K562 (cell line): ENCODE results near the gene HEATR1. TPM values are rescaled to one million over a fixed set of nuclear protein-coding genes. Genes with fewer than 3 reads are reported as not detected.
A peak's percentile ranks its signal among the peaks of the same experiment; 100 is the strongest.

Experiments
- ATAC-seq: fragments of 200-7000 bp; cut with Tn5 transposase; 3 replicates; pipeline ENCODE4 v1.9.1; 2020; ENCODE audit warnings: moderate library complexity
- BruUV-seq: library from RNA; stranded (reverse); fragments of 400-500 nt; replicated peaks from 2 replicates; lab custom pipeline; 2021; lab: Mats Ljungman, UMichigan
- CTCF ChIA-PET: fragments of 300-600 bp; formaldehyde crosslinking; extraction: SDS; loops from one replicate; lab custom pipeline; 2021; ENCODE audit warnings: low intra/inter-chr PET ratio; lab: Yijun Ruan, JAX
- POLR2A ChIA-PET: fragments of 300-600, 350-650 bp; sonication (Branson Sonifier 250); formaldehyde crosslinking; extraction: SDS; loops from one replicate; lab custom pipeline; 2021; ENCODE audit warnings: antibody characterized with exemption, inconsistent platforms; lab: Yijun Ruan, JAX
- DNase-seq, 4 experiments: peaks; one replicate each; pipeline versions ENCODE4 v3.0.0 to v3.0.0-alpha.2; 2011 to 2018; ENCODE audit warnings: low spot score in 3 of 4, mixed read lengths in 3 of 4; ENCODE audit errors: extremely low read depth in 1 of 4
- FAIRE-seq: peaks from 2 replicates; lab custom pipeline; 2011; peaks lifted over from hg19 to GRCh38; lab: Jason Lieb, UNC
- H2AFZ ChIP-seq: 2 replicates; pipeline ENCODE4 v1.6.0; 2011; ENCODE audit warnings: low read depth, low read length, control low read depth, inconsistent platforms
- H3K27ac ChIP-seq: fragments of 200-600 bp; 3 replicates; pipeline ENCODE4 v1.8.0; 2011; ENCODE audit warnings: low read depth, mild to moderate bottlenecking, control low read depth, inconsistent platforms, low read length, moderate library complexity, mixed read lengths; ENCODE audit errors: extremely low read depth
- H3K27me3 ChIP-seq, 2 experiments: fragments of 300-600 bp in 1 of 2; 2 replicates in 1 of 2; 3 replicates in 1 of 2; pipeline versions ENCODE4 v1.6.0 to v1.8.0; 2011; ENCODE audit warnings: inconsistent platforms in 2 of 2, low read length in 2 of 2, mild to moderate bottlenecking in 1 of 2, mixed read lengths in 1 of 2, moderate library complexity in 1 of 2; ENCODE audit not compliant: control insufficient read depth in 2 of 2, insufficient read depth in 2 of 2
- H3K36me3 ChIP-seq: fragments of 300-600 bp; 3 replicates; pipeline ENCODE4 v1.8.0; 2011; ENCODE audit warnings: mild to moderate bottlenecking, low read length, inconsistent platforms; ENCODE audit not compliant: control insufficient read depth, insufficient read depth
- H3K4me1 ChIP-seq, 2 experiments: fragments of 200-600 bp in 1 of 2; replicated peaks in 1 of 2; 2 replicates in 1 of 2; 3 replicates in 1 of 2; pipeline versions ENCODE4 v1.5.1 to v1.8.0; 2011; ENCODE audit warnings: inconsistent platforms in 2 of 2, low read length in 2 of 2, mild to moderate bottlenecking in 1 of 2, mixed read lengths in 1 of 2, moderate library complexity in 1 of 2; ENCODE audit not compliant: control insufficient read depth in 2 of 2, insufficient read depth in 2 of 2
- H3K4me2 ChIP-seq: 2 replicates; pipeline ENCODE4 v1.6.1; 2011; ENCODE audit warnings: low read length, control low read depth, inconsistent platforms, mixed read lengths; ENCODE audit not compliant: insufficient read depth
- H3K4me3 ChIP-seq: fragments of 200-600 bp; sonication (generic), shearing (Covaris generic); 2 replicates; pipeline ENCODE4 v1.5.1; 2016; ENCODE audit warnings: control low read depth, inconsistent platforms
- H3K79me2 ChIP-seq: fragments of 200-600 bp; 3 replicates; pipeline ENCODE4 v1.8.0; 2011; ENCODE audit warnings: low read length, inconsistent platforms; ENCODE audit not compliant: control insufficient read depth, insufficient read depth
- H3K9ac ChIP-seq, 2 experiments: 2 replicates each; pipeline versions ENCODE4 v1.6.0 to v1.6.1; 2011; ENCODE audit warnings: low read depth in 2 of 2, low read length in 2 of 2, control low read depth in 1 of 2, inconsistent platforms in 1 of 2, mild to moderate bottlenecking in 1 of 2, mixed read lengths in 1 of 2; ENCODE audit not compliant: insufficient read depth in 1 of 2
- H3K9me1 ChIP-seq: one replicate; pipeline ENCODE4 v1.6.0; 2011; ENCODE audit warnings: inconsistent platforms, mild to moderate bottlenecking, low read length, moderate library complexity; ENCODE audit not compliant: control insufficient read depth, insufficient read depth
- H3K9me3 ChIP-seq: replicated peaks from 2 replicates; pipeline ENCODE4 v1.5.1; 2011; ENCODE audit warnings: low read depth, low read length, inconsistent platforms; ENCODE audit not compliant: control insufficient read depth, insufficient read depth
- H4K20me1 ChIP-seq: replicated peaks from 2 replicates; pipeline ENCODE4 v1.6.1; 2011; ENCODE audit warnings: low read length, inconsistent platforms, mixed read lengths; ENCODE audit not compliant: control insufficient read depth, insufficient read depth
- ADNP ChIP-seq: fragments of 200-800 bp; sonication (Bioruptor generic); IDR thresholded peaks from 2 replicates; pipeline ENCODE4 v1.6.1; 2016; ENCODE audit warnings: missing genetic modification characterization, missing compliant biosample characterization
- CAMTA2 ChIP-seq: fragments of 250-450 bp; sonication (Bioruptor Pico); conservative IDR thresholded peaks from 2 replicates; pipeline ENCODE4 v1.5.1; 2022
- ERF ChIP-seq: fragments of 450-650 bp; formaldehyde crosslinking; IDR thresholded peaks from 2 replicates; pipeline ENCODE4 v1.4.0; 2020; ENCODE audit warnings: mild to moderate bottlenecking, mixed read lengths
- FOXK1 ChIP-seq: sonication (generic); formaldehyde crosslinking; IDR thresholded peaks from 2 replicates; pipeline ENCODE4 v1.8.0; 2022; ENCODE audit warnings: missing genetic modification reagents, mild to moderate bottlenecking, borderline replicate concordance
- HDAC6 ChIP-seq: IDR thresholded peaks from 2 replicates; pipeline ENCODE4 v1.6.1; 2012; ENCODE audit warnings: low read depth, mild to moderate bottlenecking, control low read depth, inconsistent platforms, low read length, moderate library complexity
- ILK ChIP-seq: fragments of 450-650 bp; IDR thresholded peaks from 2 replicates; pipeline ENCODE4 v1.6.1; 2016; ENCODE audit warnings: missing genetic modification characterization, low read depth, mild to moderate bottlenecking, missing compliant biosample characterization, moderate library complexity, borderline replicate concordance
- KAT8 ChIP-seq: fragments of 450-650 bp; IDR thresholded peaks from 2 replicates; pipeline ENCODE4 v1.6.1; 2016; ENCODE audit warnings: low read depth, mild to moderate bottlenecking
- NBN ChIP-seq: fragments of 450-650 bp; IDR thresholded peaks from 2 replicates; pipeline ENCODE4 v1.6.1; 2016; ENCODE audit warnings: low read depth, mild to moderate bottlenecking
- RBM14 ChIP-seq: fragments of 200-400 bp; formaldehyde crosslinking; IDR thresholded peaks from 2 replicates; pipeline ENCODE4 v1.6.1; 2018; ENCODE audit warnings: low read depth, mild to moderate bottlenecking, low read length, moderate library complexity, borderline replicate concordance; ENCODE audit not compliant: insufficient read depth
- RREB1 ChIP-seq: fragments of 250-450 bp; sonication (Bioruptor Pico); IDR thresholded peaks from 2 replicates; pipeline ENCODE4 v1.4.0; 2020
- TBP ChIP-seq: optimal IDR thresholded peaks from 2 replicates; pipeline ENCODE3; 2011; ENCODE audit warnings: low read depth, low read length, improper control_type of control experiment
- ZBTB33 ChIP-seq: sonication (generic); formaldehyde crosslinking; IDR thresholded peaks from 2 replicates; pipeline ENCODE4 v1.8.1; 2023; ENCODE audit warnings: mild to moderate bottlenecking, missing genetic modification reagents
- ZNF586 ChIP-seq: fragments of 450-650 bp; formaldehyde crosslinking; conservative IDR thresholded peaks from 2 replicates; pipeline ENCODE4 v1.4.0; 2020; ENCODE audit warnings: mild to moderate bottlenecking, moderate library complexity
- whole genome bisulfite sequencing: fragments of 100-300 bp; shearing (Covaris generic); methylation state at CpG from one replicate; pipeline ENCODE4 v1.1.6; 2016; ENCODE audit warnings: low coverage, mixed read lengths; ENCODE audit not compliant: insufficient coverage; ENCODE audit errors: missing lambda C conversion rate; 5-methylcytosine and 5-hydroxymethylcytosine counted together
- in situ Hi-C: fragments of 300-500 bp; cut with MboI; formaldehyde crosslinking; loops from 4 replicates; pipeline ENCODE4 v1.15.0; 2018; ENCODE audit warnings: inconsistent platforms, mixed read lengths
- intact Hi-C: fragments of 100-400 bp; cut with micrococcal nuclease; formaldehyde crosslinking; loops from 2 replicates; pipeline ENCODE4 v1.14.2; 2022
- polyA plus RNA-seq, 8 experiments: library from polyadenylated mRNA; depleted of rRNA in 4 of 8; stranded (reverse) in 5 of 8; unstranded in 3 of 8; fragments of >200 nt; fragmentation: Nextera tagmentation in 2 of 8; fragmentation: Illumina TruSeq in 1 of 8; extraction: Ambion mirVana in 2 of 8; extraction: Trizol in 1 of 8; gene quantifications; 2 replicates each; pipeline versions ENCODE4 v1.2.1 to v1.2.3, GENCODE V29; 2011 to 2014; ENCODE audit warnings: inconsistent platforms in 1 of 8, missing spikeins in 1 of 8
- total RNA-seq, 7 experiments: library from RNA; depleted of rRNA in 6 of 7; stranded (reverse); fragments of >200 nt in 6 of 7; fragmentation: Illumina TruSeq in 2 of 7; extraction: Trizol in 2 of 7; gene quantifications; 2 replicates each; pipeline versions ENCODE4 v1.2.1 to v1.2.3, GENCODE V29; 2011 to 2021; ENCODE audit warnings: low replicate concordance in 1 of 7

HEATR1 gene
- total and polyA plus RNA-seq, 9 of the 15 experiments (the other 6 are each of a cell fraction or from before 2014, with no cell fraction given), result 28.3 to 108 (median 50.9) TPM

GRCh38 chr1:236604905-236605806 lies 840 bp upstream of the HEATR1 start:
- H3K9me1 ChIP-seq, result no peaks in the 10 kb centered on the region
- H3K4me1 ChIP-seq, result peaks cover 4 to 10% of the 10 kb centered on the region in 2 experiments; a peak in 2 of 5 replicates
- 70% methylated on average over 32 of the region's 34 CpGs for WGBS
- no peaks in the 10 kb centered on the region for H4K20me1 ChIP-seq
- ATAC-seq (no peak), FAIRE-seq (no peak), DNase-seq (peak in 1 of 4 experiments; percentile 7)
- ChIA-PET CTCF (interaction anchor here (0.7 kb wide), 1 partner anchor 918 kb away, joined by 4 read pairs; no protein-coding TSS in a partner anchor), POLR2A (interaction anchor here (0.6 to 2.2 kb wide), 15 partner anchors 11 to 1497 kb away, joined by 3 to 6 read pairs (median 3); partner anchors contain the start of gene MTR)
- intact Hi-C loops, result loop anchor here (5.0 to 10.0 kb wide), 7 partner anchors 157 to 1200 kb away; partner anchors contain the start of gene MTR
- peaks cover 34% of the 10 kb centered on the region for H3K79me2 ChIP-seq
- no peaks in the 10 kb centered on the region for H3K9me3 ChIP-seq
- H3K4me2 ChIP-seq, result peak overlapping the region; percentile 91
- H3K9ac ChIP-seq, result peak overlapping the region; percentile 82 to 90
- peak overlapping the region; percentile 70 for H3K4me3 ChIP-seq
- peak overlapping the region; percentile 100 for H2AFZ ChIP-seq
- peaks cover 30% of the 10 kb centered on the region for H3K36me3 ChIP-seq
- peak overlapping the region; percentile 79 for H3K27ac ChIP-seq
- H3K27me3 ChIP-seq, result no peaks in the 10 kb centered on the region; a peak in 1 of 5 replicates
- in situ Hi-C loops, result loop anchor here (25.0 kb wide), 1 partner anchor 957 kb away; no protein-coding TSS in a partner anchor
- BruUV-seq, result TSS peak; percentile 99
- TF ChIP-seq RBM14 (no peak), KAT8 (no peak), ERF (CRISPR knock-in tag) (0 out of 2 replicates have a peak, but pooled peaks have one; percentile 35), ZBTB33 (CRISPR knock-in tag) (peak; percentile 99), CAMTA2 (CRISPR knock-in tag) (no peak), FOXK1 (CRISPR knock-in tag) (no peak), NBN (peak; percentile 16; the same call in 1 of the 2 replicates), ILK (tag) (no peak), HDAC6 (no peak), RREB1 (CRISPR knock-in tag) (no peak), ZNF586 (CRISPR knock-in tag) (no peak), ADNP (peak; percentile 67), TBP (no peak)
